NCI-H2081 (cell line): ENCODE measurements around the gene SLC35G3.
"Not testable (repeated sequence)": the region's sequence is repeated elsewhere in the genome, so short reads cannot be mapped to it uniquely, and the experiment has no call there.

ENCODE experiments used
- DNase-seq, 2 experiments: peaks; one replicate each; lab custom pipeline; 2025; lab: John Stamatoyannopoulos, UW

The SLC35G3 gene

GRCh38 chr17:35210741-35211140 is 16.5 kb upstream of the SLC35G3 start:
- no peak for DNase-seq

GRCh38 chr17:35202582-35202981 is 8.4 kb upstream of the SLC35G3 start:
- not testable (repeated sequence) for DNase-seq

- not testable (repeated sequence) for DNase-seq
Measured at GRCh38 chr17:35195062-35195461, 869 bp upstream of the SLC35G3 start.

- no peak for DNase-seq
Measured at GRCh38 chr17:35192708-35193107, 1.5 kb downstream of the SLC35G3 start.

GRCh38 chr17:35191001-35191695 is 3.0 kb downstream of the SLC35G3 start:
- no peak for DNase-seq

GRCh38 chr17:35189291-35189690 is 4.9 kb downstream of the SLC35G3 start:
- no peak for DNase-seq

GRCh38 chr17:35188111-35188510 is 6.1 kb downstream of the SLC35G3 start:
- no peak for DNase-seq

- no peak for DNase-seq
Measured at GRCh38 chr17:35187481-35187880, 6.7 kb downstream of the SLC35G3 start.

GRCh38 chr17:35185849-35186248 is 8.3 kb downstream of the SLC35G3 start:
- DNase-seq, result no peak

GRCh38 chr17:35184274-35184673 is 9.9 kb downstream of the SLC35G3 start:
- no peak for DNase-seq

GRCh38 chr17:35183332-35183731 is 10.9 kb downstream of the SLC35G3 start:
- no peak for DNase-seq

- DNase-seq, result not testable (repeated sequence)
Measured at GRCh38 chr17:35179379-35179778, 14.8 kb downstream of the SLC35G3 start.

- DNase-seq, result no peak
Measured at GRCh38 chr17:35176897-35177296, 17.3 kb downstream of the SLC35G3 start.

GRCh38 chr17:35175638-35176415 is 18.4 kb downstream of the SLC35G3 start:
- DNase-seq, result no peak

GRCh38 chr17:35174835-35175334 is 19.3 kb downstream of the SLC35G3 start:
- DNase-seq, result no peak

GRCh38 chr17:35172321-35172720 is 21.9 kb downstream of the SLC35G3 start:
- DNase-seq, result not testable (repeated sequence)

- no peak for DNase-seq
Measured at GRCh38 chr17:35171834-35172233, 22.4 kb downstream of the SLC35G3 start.

GRCh38 chr17:35170968-35171771 is 23.0 kb downstream of the SLC35G3 start:
- no peak for DNase-seq

- no peak for DNase-seq
Measured at GRCh38 chr17:35169835-35170363, 24.3 kb downstream of the SLC35G3 start.

- DNase-seq, result no peak
Measured at GRCh38 chr17:35167666-35168065, 26.5 kb downstream of the SLC35G3 start.

GRCh38 chr17:35167046-35167445 is 27.1 kb downstream of the SLC35G3 start:
- no peak for DNase-seq

- no peak for DNase-seq
Measured at GRCh38 chr17:35166526-35166925, 27.7 kb downstream of the SLC35G3 start.
